Endometrial microvascular endothelial cells (primary cell): Measurements from ENCODE around the gene ZCCHC9. TPM values are rescaled to one million over a fixed set of nuclear protein-coding genes. Genes with fewer than 3 reads are reported as not detected.
"Not testable (repeated sequence)": the region's sequence is repeated elsewhere in the genome, so short reads cannot be mapped to it uniquely, and the experiment has no call there.

Source experiments
- in situ Hi-C: cut with HindIII; loops from 2 replicates; pipeline ENCODE4 v1.10.0; 2017; ENCODE audit warnings: low sequenced_read_pairs, low pct_unique_long_range_greater_than_20kb; ENCODE audit errors: inconsistent ontology term
- total RNA-seq: library from RNA; depleted of rRNA; stranded (reverse); fragments of >200 nt; gene quantifications from one replicate; pipeline ENCODE4 v1.2.3, GENCODE V29; 2015; ENCODE audit errors: inconsistent ontology term

The ZCCHC9 gene
- total RNA-seq, 1 donor from 2014 or later: 25.6 TPM

DNA sequence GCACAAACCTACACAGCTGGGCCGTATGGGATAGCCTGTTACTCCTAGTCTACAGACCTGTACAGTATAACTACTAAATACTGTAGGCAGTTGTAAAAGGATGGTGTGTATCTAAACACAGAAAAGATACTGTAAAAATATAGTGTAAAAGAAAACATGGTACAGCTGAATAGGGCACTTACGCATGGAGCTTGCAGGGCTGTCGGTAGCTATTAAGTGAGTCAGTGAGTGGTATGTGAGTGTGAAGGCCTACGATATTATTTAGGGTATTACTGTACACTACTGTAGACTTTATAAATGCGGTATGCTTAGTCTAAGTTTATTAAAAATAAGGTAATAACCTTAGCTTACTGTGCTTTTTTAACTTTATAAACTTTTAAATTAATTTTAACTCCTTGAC lies 1.2 kb downstream of the ZCCHC9 start:
- in situ Hi-C loops: no loop called here

DNA sequence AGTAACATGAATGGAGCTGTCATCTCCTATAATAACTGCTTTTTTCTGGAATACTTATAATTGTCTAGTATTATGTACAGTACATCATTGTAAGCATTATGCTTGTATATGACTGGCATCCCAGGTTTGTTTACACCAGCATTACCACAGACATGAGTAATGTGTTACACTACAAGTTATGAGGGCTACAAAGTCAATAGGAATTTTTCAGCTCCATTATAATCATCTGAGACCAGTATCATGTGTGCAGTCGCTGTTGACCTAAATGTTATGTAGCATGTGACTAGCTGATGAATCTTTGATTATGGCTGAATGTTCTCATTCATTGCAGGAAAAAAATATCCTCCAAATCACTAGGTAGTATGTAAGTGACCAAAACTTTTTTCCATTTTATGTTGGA lies 2.2 kb downstream of the ZCCHC9 start:
- in situ Hi-C loops: no loop called here

- in situ Hi-C loops: no loop called here
Observed at GRCh38 chr5:81305785-81306184, 4.4 kb downstream of the ZCCHC9 start.

DNA sequence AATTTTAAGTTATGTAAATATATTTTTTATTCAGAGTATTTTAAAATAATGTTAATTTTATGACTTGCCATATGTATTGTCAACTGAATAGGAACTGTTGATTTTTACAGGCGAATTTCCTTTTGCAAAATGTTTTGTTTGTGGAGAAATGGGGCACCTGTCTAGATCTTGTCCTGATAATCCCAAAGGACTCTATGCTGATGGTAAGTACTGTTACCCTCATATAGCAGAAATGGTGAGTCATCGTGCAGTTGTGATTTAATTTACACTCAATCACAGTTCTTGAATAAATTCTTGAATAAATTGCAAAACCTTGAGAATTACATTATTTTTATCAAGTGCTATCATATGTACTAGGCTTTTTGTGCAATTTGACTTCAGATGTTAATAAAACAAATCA lies 7.4 kb downstream of the ZCCHC9 start:
- in situ Hi-C loops: no loop called here

DNA sequence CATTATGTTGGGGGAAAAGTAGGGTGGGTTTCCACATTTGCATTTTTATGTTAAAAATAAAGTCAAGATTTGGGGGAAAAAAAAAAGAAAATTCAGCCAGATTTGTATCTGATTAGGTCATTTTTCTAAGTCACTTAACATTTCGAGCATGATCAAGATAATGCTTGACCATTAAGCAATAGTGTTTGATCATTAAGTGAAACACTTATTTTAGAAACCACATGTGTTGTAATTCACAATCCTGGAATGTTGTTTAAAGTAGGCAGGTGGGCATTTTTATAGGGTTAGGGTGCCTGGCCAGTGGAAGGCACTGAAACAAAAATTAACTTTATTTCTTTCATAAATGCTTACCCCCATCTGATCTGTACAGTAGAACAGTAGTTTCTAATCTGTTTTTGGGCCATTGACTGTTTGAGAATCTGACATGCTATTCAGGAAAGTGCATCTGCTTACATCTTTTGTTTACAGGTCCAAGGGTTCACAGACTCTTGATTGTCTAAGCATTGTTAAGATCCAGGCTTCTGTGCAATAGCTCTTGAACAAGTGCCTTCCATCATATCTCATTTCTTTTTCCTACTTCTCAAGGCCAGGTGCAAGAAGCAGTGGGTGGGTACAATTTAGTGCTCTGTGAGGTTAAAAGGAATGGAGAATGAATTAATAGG lies 9.1 kb downstream of the ZCCHC9 start:
- in situ Hi-C loops: no loop called here

GRCh38 chr5:81313278-81313677 lies 11.9 kb downstream of the ZCCHC9 start:
- in situ Hi-C loops: no loop called here

GRCh38 chr5:81313686-81314085 lies 12.3 kb downstream of the ZCCHC9 start:
- in situ Hi-C loops: no loop called here

DNA sequence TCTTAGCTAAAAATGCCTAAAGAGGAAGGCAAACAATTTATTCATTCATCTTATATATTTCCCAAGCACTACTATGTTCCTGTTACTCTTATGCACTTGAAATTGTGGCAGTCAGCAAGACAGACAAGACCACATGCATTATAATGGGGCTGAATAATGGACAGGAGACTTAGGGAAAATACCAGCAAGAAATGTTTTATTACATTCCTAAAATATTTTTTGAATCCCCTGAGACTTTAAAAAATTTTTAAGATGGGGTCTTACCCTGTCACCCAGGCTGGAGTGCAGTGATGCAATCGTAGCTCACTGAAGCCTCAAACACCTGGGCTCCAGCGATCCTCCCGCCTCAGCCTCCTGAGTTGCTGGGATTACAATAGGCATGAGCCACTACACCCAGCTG lies 13.2 kb downstream of the ZCCHC9 start:
- in situ Hi-C loops: no loop called here

GRCh38 chr5:81315336-81315735 lies 13.9 kb downstream of the ZCCHC9 start:
- in situ Hi-C loops: no loop called here

- in situ Hi-C loops: no loop called here
Observed at GRCh38 chr5:81315830-81316229, 14.4 kb downstream of the ZCCHC9 start.

DNA sequence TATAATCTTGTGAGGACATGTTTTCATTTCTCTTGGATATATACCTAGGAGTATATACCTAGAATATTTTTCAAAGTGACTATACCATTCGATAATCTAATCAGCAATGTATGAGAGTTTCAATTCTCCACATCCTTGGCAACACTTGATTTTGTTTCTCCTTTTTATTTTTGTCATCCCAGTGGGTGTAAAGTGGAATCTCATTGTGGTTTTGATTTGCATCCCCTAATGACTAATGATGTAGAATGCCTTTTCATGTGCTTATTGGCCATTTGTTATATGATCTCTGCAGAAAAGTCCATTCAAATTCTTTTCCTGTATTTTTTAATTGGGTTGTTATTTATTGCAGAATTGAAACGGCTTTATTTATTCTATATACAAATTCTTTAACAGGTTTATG lies 15.2 kb downstream of the ZCCHC9 start:
- in situ Hi-C loops: no loop called here

DNA sequence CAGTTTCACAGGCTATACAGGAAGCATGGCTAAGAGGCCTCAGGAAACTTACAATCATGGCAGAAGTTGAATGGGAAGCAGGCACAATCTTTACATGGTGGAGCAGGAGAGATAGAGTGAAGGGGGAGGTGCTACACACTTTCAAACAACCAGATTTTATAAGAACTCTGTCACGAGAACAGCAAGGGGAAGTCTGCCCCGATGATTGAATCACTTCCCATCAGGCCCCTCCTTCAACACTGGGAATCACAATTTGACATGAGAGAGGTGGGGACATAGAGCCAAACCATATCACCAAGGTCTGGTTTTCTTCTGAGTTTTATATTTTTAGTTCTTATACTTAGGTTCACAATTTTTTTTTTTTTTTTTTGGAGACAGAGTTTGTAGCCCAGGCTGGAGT lies 16.1 kb downstream of the ZCCHC9 start:
- in situ Hi-C loops: no loop called here

DNA sequence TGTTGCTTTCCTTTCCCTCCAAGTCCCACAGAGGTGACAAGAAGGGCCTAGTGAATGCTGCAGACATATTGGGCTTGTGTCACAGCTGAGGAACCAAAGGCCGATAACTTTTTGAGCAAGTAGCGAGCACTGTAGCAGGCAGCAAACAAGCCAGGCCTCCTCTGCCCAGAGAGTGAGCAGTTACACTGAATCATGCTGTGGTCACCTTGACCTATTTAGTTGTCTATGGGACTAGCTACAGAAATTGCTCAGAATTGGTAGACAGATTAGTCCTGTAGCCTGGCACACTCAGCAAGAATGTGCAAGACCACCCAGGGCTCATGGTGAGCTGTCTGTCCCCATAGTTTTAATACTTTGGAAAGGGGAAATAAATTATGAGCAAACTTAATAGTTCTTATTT lies 25.2 kb downstream of the ZCCHC9 start:
- in situ Hi-C loops: no loop called here

GRCh38 chr5:81334304-81335061 lies 33.1 kb downstream of the ZCCHC9 start:
- in situ Hi-C loops: no loop called here

GRCh38 chr5:81335946-81336345 lies 34.6 kb downstream of the ZCCHC9 start:
- in situ Hi-C loops: no loop called here

GRCh38 chr5:81336556-81336955 lies 35.2 kb downstream of the ZCCHC9 start:
- in situ Hi-C loops: no loop called here

- in situ Hi-C loops: no loop called here
Observed at GRCh38 chr5:81337803-81338202, 36.4 kb downstream of the ZCCHC9 start.

DNA sequence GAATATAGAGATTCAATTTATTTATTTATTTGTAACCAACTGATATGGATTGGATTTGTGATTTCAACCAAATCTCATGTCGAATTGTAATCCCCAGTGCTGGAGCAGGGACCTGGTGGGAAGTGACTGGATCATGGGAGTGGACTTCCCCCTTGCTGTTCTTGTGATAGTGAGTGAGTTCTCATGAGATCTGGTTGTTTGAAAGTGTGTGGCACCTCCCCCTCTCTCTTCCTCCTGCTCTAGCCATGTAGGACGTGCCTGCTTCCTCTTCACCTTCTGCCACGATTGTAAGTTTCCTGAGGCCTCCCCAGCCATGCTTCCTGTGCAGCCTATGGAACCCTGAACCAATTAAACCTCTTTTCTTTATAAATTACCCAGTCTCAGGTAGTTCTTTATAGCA lies 36.8 kb downstream of the ZCCHC9 start:
- in situ Hi-C loops: not testable (repeated sequence)

GRCh38 chr5:81344736-81345135 lies 43.3 kb downstream of the ZCCHC9 start:
- in situ Hi-C loops: no loop called here

GRCh38 chr5:81345411-81346003 lies 44.1 kb downstream of the ZCCHC9 start:
- in situ Hi-C loops: no loop called here
